Measurements from ENCODE around the gene CPSF2. TPM values are rescaled to one million over a fixed set of nuclear protein-coding genes. Genes with fewer than 3 reads are reported as not detected.

Gene CPSF2
- total and polyA plus RNA-seq, 10 of the 15 experiments (the other 5 are each of a cell fraction or from before 2014, with no cell fraction given): 18.2 to 71.8 (median 47.0) TPM

DNA sequence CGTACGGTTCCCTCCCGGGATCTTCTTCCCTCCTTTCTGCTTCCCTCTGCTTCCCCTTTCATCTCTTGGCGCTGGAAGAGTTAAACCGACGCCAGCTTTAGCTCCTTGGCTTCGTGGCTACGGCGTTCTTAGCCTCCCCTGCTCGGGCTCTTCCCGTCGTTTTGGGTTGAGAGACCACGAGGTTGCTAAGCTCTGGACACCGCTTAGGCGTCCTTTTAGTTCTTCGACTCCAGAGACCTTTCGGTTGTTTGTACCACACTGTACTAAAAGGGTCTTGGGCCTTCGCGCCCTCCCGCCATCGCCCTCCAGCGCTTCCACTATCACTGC, 545 bp downstream of the CPSF2 start:
- in situ Hi-C loops (cut with MboI): loop anchor here (10.0 kb wide), 1 partner anchor 672 kb away; the partner anchor contains the start of gene GOLGA5
- H3K4me1 ChIP-seq (ENCODE audit: control insufficient read depth, insufficient read depth, low read length): peaks cover 6% of the 10 kb centered on the region; the same call in 1 of the 2 replicates
- ChIA-PET POLR2A (interaction anchor here (0.6 to 6.3 kb wide), 5 partner anchors 15 to 281 kb away, joined by 3 to 45 read pairs (median 5); partner anchors contain the start of gene ATXN3), CTCF (interaction anchor here (1.0 to 10.8 kb wide), 7 partner anchors 12 to 472 kb away, joined by 3 to 143 read pairs (median 5); partner anchors contain the start of gene ATXN3), SMC1A (ENCODE audit: uncharacterized antibody, unreplicated experiment) (interaction anchor here (0.6 to 3.5 kb wide), 11 partner anchors 9 to 552 kb away, joined by 3 to 21 read pairs (median 4); partner anchors contain the start of genes ATXN3 and TRIP11), RAD21 (ENCODE audit: unreplicated experiment) (interaction anchor here (0.7 to 6.0 kb wide), 8 partner anchors 13 to 561 kb away, joined by 3 to 28 read pairs (median 4); partner anchors contain the start of gene ATXN3)
- DNase-seq (ENCODE audit: low read depth, low spot score): no peak
- BruUV-seq (replicated peaks): no TSS peak
- H2AFZ ChIP-seq (ENCODE audit: control insufficient read depth, low read depth, low read length): peak overlapping the region; percentile 97
- no peaks in the 10 kb centered on the region for H4K20me1 ChIP-seq (ENCODE audit: control insufficient read depth, insufficient read depth)
- no peak for FAIRE-seq
- ATAC-seq: peak; percentile 52
- peak overlapping the region; percentile 95 for H3K27ac ChIP-seq (ENCODE audit: control insufficient read depth, insufficient read depth)
- TF ChIP-seq, protein P1, sequence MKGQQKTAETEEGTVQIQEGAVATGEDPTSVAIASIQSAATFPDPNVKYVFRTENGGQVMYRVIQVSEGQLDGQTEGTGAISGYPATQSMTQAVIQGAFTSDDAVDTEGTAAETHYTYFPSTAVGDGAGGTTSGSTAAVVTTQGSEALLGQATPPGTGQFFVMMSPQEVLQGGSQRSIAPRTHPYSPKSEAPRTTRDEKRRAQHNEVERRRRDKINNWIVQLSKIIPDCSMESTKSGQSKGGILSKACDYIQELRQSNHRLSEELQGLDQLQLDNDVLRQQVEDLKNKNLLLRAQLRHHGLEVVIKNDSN (IDR thresholded peaks at IDR 0.05; ENCODE audit: borderline replicate concordance, extremely low read length, insufficient read depth, low read depth, low read length): no peak
- TF ChIP-seq NFYB (IDR thresholded peaks at IDR 0.05; ENCODE audit: insufficient read depth, low read depth, low read length): no peak
- no peak for TF ChIP-seq MXI1 (IDR thresholded peaks at IDR 0.05; ENCODE audit: low read depth, low read length)
- TF ChIP-seq LARP7 (IDR thresholded peaks at IDR 0.05): no peak
- TF ChIP-seq NBN (IDR thresholded peaks at IDR 0.05): no peak
- peak in 1 of 2 experiments; percentile 22; a peak in 1 of 4 replicates for TF ChIP-seq IKZF2 (IDR thresholded peaks at IDR 0.05)
- TF ChIP-seq MYC (IDR thresholded peaks at IDR 0.05; ENCODE audit: insufficient read depth, insufficient read length, insufficient replicate concordance, low read length, severe bottlenecking): peak; percentile 35
- no peak for TF ChIP-seq FOS (IDR thresholded peaks at IDR 0.05; ENCODE audit: borderline replicate concordance, extremely low read depth, insufficient read length)
- peak overlapping the region; percentile 23 for H3K4me2 ChIP-seq (ENCODE audit: control insufficient read depth, insufficient read depth)
- peak overlapping the region; percentile 83 for H3K9ac ChIP-seq (ENCODE audit: control insufficient read depth, insufficient read depth, low read length)
- peaks cover 47% of the 10 kb centered on the region for H3K79me2 ChIP-seq (ENCODE audit: control insufficient read depth, insufficient read depth, low read length)
- WGBS (ENCODE audit: insufficient coverage, insufficient replicate concordance, low lambda C conversion rate, missing lambda C conversion rate): 2% methylated on average over 22 of the region's 22 CpGs
- H3K9me3 ChIP-seq (replicated peaks; ENCODE audit: control insufficient read depth, insufficient read depth, low read length): no peaks in the 10 kb centered on the region
- intact Hi-C loops (cut with micrococcal nuclease; ENCODE audit: unreplicated experiment): loop anchor here (5.0 kb wide), 1 partner anchor 430 kb away; no protein-coding TSS in a partner anchor
- no peaks in the 10 kb centered on the region for H3K27me3 ChIP-seq (replicated peaks in 1 of 2; ENCODE audit: control insufficient read depth in 2 of 2, insufficient read depth in 2 of 2, low read length in 1 of 2)
- H3K4me3 ChIP-seq: peak overlapping the region; percentile 96
- peaks cover 0 to 9% of the 10 kb centered on the region in 2 experiments; a peak in 2 of 4 replicates for H3K36me3 ChIP-seq (ENCODE audit: control insufficient read depth in 2 of 2, insufficient read depth in 2 of 2, low read length in 1 of 2)

All from GM12878 (cell line).